VCaP (cell line): ENCODE results near the gene BMERB1.
"Not testable (repeated sequence)": the region's sequence is repeated elsewhere in the genome, so short reads cannot be mapped to it uniquely, and the experiment has no call there.

Experiments used
- H3K27ac ChIP-seq: fragments of 450-650 bp; 2 replicates; pipeline ENCODE4 v1.5.1; 2017
- TF ChIP-seq, protein P1 (sequence below): fragments of 450-650 bp; conservative IDR thresholded peaks from 2 replicates; pipeline ENCODE4 v1.5.1; 2017; ENCODE audit warnings: mild to moderate bottlenecking, moderate library complexity

Gene BMERB1

DNA sequence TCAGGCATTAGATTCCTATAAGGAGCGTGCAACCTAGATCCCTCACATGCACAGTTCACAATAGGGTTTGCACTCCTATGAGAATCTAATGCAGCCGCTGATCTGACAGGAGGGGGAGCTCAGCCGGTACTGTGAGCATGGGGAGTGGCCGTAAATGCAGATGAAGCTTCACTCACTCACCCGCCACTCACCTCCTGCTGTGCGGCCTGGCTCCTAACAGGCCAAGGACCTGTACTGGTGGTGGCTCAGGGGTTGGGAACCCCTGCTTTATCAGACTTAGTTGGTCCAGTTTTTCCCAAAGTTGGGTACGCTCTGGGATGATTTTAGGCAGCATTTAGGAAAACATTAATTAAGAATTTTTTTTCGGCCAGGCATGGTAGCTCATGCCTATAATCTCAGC lies 104.8 kb downstream of the BMERB1 start:
- TF ChIP-seq, protein P1, sequence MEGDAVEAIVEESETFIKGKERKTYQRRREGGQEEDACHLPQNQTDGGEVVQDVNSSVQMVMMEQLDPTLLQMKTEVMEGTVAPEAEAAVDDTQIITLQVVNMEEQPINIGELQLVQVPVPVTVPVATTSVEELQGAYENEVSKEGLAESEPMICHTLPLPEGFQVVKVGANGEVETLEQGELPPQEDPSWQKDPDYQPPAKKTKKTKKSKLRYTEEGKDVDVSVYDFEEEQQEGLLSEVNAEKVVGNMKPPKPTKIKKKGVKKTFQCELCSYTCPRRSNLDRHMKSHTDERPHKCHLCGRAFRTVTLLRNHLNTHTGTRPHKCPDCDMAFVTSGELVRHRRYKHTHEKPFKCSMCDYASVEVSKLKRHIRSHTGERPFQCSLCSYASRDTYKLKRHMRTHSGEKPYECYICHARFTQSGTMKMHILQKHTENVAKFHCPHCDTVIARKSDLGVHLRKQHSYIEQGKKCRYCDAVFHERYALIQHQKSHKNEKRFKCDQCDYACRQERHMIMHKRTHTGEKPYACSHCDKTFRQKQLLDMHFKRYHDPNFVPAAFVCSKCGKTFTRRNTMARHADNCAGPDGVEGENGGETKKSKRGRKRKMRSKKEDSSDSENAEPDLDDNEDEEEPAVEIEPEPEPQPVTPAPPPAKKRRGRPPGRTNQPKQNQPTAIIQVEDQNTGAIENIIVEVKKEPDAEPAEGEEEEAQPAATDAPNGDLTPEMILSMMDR, result no peak
- no peak overlapping the region for H3K27ac ChIP-seq

DNA sequence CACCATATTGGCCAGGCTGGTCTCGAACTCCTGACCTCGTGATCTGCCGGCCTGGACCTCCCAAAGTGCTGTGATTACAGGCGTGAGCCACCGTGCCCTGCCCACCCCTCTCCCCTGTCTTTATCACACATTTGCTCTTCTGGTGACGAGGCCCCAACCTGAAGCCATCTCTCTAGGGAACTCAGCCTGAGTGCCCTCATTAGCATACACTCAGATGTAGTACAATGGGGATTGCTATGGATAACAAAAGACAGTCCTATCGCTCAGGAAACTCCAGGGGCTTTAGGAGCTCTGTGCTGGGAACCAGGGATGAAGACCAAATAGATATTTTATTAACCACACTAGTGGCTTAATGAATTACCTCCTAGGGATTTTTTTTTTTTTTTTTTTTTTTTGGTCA lies 107.9 kb downstream of the BMERB1 start:
- H3K27ac ChIP-seq, result no peak overlapping the region
- TF ChIP-seq, protein P1, result no peak

DNA sequence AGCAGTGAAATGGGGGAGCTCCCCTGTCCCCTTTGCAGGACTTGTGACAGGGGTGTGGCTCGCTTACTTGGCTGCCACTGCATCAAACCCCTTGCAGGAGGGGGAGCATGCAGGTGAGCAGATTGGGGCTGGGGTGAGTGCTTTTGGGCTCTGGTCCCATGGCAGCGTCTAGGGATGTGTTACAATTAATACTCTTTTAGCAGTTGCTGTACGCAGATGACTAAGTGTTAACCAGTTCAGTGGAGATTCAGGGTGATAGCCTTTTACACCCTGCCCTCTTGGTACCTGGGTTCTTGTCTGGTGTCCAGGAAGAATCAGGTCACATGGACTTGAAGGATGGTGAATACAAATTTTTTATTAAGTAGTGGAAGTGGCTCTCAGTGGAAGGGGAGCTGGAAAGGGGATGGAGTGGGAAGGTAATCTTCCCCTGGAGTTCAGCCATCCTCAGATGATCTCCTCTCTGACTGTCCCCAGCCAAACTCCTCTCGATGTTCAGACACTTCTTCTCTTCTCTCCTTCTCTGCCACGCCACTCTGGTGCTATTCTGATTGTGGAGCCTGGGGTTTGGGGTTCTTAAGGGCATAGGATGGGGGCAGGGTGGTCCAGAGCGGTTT lies 108.5 kb downstream of the BMERB1 start:
- no peak overlapping the region for H3K27ac ChIP-seq
- TF ChIP-seq, protein P1, result no peak

DNA sequence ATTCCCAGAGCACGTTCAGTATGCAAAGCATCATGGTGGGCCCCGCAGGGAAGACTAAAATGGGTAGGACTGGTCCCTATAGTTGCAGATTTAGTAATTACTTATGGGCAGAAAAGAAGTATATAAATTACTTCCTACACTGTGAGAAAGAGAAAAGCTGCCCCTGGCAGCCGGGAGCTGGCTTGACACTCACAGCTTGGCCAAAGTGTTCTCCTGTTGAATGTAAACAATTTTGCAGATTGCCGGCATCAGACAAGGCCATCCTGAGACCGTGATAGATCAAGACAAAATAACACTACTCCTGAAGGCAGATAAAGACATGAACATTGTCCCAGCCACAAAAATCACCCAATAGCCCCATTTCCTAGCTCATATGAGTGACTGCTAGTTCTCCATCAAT lies 110.0 kb downstream of the BMERB1 start:
- H3K27ac ChIP-seq, result no peak overlapping the region
- TF ChIP-seq, protein P1, result no peak

DNA sequence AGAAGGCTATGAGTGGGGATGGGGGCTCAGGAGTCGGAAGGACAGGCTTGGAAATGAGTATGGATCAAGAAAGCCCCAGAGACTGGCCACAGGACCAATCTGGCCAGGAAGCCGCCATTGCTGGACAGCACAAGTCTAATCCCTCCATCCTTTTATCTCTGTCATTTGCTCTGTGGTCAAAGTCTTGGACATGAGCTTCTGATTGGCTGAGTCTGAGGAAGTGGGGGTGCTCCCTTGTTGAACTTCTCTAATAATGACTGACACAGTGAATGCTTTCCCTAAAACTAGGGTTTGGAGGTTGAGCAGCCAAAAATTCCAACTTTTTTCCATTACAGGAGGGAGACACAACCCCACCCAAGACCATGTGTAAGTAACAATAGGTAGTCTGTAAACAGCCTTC lies 111.2 kb downstream of the BMERB1 start:
- H3K27ac ChIP-seq, result no peak overlapping the region
- TF ChIP-seq, protein P1, result no peak

DNA sequence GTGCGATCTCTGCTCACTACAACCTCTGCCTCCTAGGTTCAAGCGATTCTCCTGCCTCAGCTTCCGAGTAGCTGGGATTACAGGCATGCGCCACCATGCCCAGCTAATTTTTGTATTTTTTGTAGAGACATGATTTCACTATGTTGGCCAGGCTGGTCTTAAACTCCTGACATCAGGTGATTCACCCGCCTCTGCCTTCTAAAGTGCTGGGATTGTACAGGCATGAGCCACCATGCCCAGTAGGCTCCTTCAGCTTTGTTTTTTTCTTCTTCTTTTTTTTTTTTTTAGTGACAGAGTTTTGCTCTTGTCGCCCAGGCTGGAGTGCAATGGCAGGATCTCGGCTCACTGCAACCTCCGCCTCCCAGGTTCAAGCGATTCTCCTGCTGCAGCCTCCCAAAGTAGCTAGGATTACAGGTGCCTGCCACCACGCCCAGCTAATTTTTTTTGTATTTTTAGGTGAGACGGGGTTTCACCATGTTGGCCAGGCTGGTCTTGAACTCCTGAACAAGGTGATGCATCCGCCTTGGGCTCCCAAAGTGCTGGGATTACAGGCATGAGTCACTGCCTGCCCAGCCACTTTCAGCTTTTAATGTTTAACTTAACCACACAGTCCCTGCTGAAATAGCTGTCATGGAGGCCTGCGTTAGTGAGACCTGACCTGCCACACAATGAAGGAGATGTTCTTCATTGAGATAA lies 112.8 kb downstream of the BMERB1 start:
- not testable (repeated sequence) for H3K27ac ChIP-seq

DNA sequence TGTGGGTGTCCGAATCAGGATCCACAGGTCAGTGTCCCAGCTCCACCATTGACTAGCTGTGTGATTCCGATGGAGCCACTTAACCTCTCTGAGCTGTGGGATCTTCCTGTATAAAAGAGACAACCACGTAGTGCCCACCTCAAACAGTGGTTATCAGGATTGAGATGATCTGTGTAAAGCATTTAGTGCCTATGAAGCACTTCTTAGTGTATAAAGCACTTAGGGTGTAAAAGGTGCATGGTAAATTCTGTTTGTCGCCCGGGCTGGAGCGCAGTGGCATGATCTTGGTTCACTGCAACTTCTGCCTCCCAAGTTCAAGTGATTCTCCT lies 113.3 kb downstream of the BMERB1 start:
- H3K27ac ChIP-seq, result no peak overlapping the region
- TF ChIP-seq, protein P1, result no peak

DNA sequence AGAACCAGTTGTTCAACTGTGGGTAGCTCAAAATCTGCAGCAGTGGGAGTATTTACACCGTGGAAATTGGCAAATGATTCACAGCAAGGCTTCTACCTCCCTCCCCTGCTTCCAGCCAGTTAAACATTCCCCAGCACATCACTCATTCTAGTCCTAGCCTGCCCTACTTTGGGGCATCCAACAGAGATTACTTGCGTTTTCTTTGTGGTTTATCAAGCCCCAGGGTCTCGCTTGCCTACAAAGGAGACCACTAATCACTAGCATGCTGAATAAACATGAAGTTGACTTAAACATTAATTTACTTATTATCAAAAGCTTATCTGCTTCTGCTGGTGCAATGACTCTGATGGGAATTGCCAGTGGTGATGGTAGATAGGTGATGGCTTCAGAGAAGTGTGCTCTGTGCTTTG lies 114.1 kb downstream of the BMERB1 start:
- no peak overlapping the region for H3K27ac ChIP-seq
- TF ChIP-seq, protein P1, result no peak
